Measurements from ENCODE around the gene PDCL2. TPM values are rescaled to one million over a fixed set of nuclear protein-coding genes. Genes with fewer than 3 reads are reported as not detected.

PDCL2 gene
- total and polyA plus RNA-seq, 2 donors: not detected

GRCh38 chr4:55509266-55509665, 82.8 kb downstream of the PDCL2 start:
- Histone ChIP-seq H3K36me3 (ENCODE audit: insufficient read depth) (no peaks in the 10 kb centered on the region), H3K4me1 (ENCODE audit: insufficient read depth) (no peaks in the 10 kb centered on the region), H3K27ac (ENCODE audit: low read depth) (no peak overlapping the region), H3K4me3 (ENCODE audit: low read depth, low read length) (no peak overlapping the region)
- WGBS: 64% methylated on average over 3 of the region's 3 CpGs
- DNase-seq (ENCODE audit: extremely low spot score): no peak

- WGBS: 91% methylated on average over 1 of the region's 1 CpG
- Histone ChIP-seq H3K4me3 (ENCODE audit: low read depth, low read length) (no peak overlapping the region), H3K27ac (ENCODE audit: low read depth) (no peak overlapping the region), H3K4me1 (ENCODE audit: insufficient read depth) (no peaks in the 10 kb centered on the region), H3K36me3 (ENCODE audit: insufficient read depth) (no peaks in the 10 kb centered on the region)
- no peak for DNase-seq (ENCODE audit: extremely low spot score)
These were observed 84.4 kb downstream of the PDCL2 start for GRCh38 chr4:55507612-55508011.

Other genes with a start within 250 kb of the PDCL2 start
- 9.7 TPM for gene SRD5A3, start 246.0 kb downstream of the PDCL2 start, total RNA-seq
- gene SRD5A3, start 246.0 kb downstream of the PDCL2 start, polyA plus RNA-seq: 6.1 TPM
- 172 TPM for gene TMEM165, start 196.3 kb downstream of the PDCL2 start, total RNA-seq
- 64.9 TPM for gene TMEM165, start 196.3 kb downstream of the PDCL2 start, polyA plus RNA-seq
- 40.9 TPM for gene CLOCK, start 45.3 kb downstream of the PDCL2 start, total RNA-seq
- gene CLOCK, start 45.3 kb downstream of the PDCL2 start, polyA plus RNA-seq: 11.9 TPM
- gene NMU, start 44.1 kb upstream of the PDCL2 start, total RNA-seq: 0.79 TPM
- gene NMU, start 44.1 kb upstream of the PDCL2 start, polyA plus RNA-seq: 0.15 TPM
- not detected for gene EXOC1L, start 227.5 kb upstream of the PDCL2 start, total RNA-seq
- gene EXOC1L, start 227.5 kb upstream of the PDCL2 start, polyA plus RNA-seq: 0.14 TPM

Data from urinary bladder (tissue), 4 donors.